ENCODE results near the gene ACP4.

The ACP4 gene

GRCh38 chr19:50790922-50791467 lies 780 bp downstream of the ACP4 start:
- no peak overlapping the region for H3K4me3 ChIP-seq (ENCODE audit: low read length)
- no peak for TF ChIP-seq ZNF274 (IDR thresholded peaks at IDR 0.05; ENCODE audit: low read depth, low read length)

- no peak for TF ChIP-seq ZNF274 (IDR thresholded peaks at IDR 0.05; ENCODE audit: low read depth, low read length)
These were observed 1.5 kb downstream of the ACP4 start for GRCh38 chr19:50791594-50792271.

GRCh38 chr19:50792272-50793250 lies 2.3 kb downstream of the ACP4 start:
- no peak overlapping the region for H3K4me3 ChIP-seq (ENCODE audit: low read length)
- no peak for TF ChIP-seq ZNF274 (IDR thresholded peaks at IDR 0.05; ENCODE audit: low read depth, low read length)

More at GRCh38 chr19:50791594-50792271, 1.5 kb downstream of the ACP4 start:
- no peak overlapping the region for H3K4me3 ChIP-seq (ENCODE audit: low read length)

- no peak for TF ChIP-seq ZNF274 (IDR thresholded peaks at IDR 0.05; ENCODE audit: low read depth, low read length)
- no peak overlapping the region for H3K4me3 ChIP-seq (ENCODE audit: low read length)
These were observed 3.4 kb downstream of the ACP4 start for GRCh38 chr19:50793558-50794065.

- TF ChIP-seq ZNF274 (IDR thresholded peaks at IDR 0.05; ENCODE audit: low read depth, low read length), result no peak
- H3K4me3 ChIP-seq (ENCODE audit: low read length), result no peak overlapping the region
These were observed 4.1 kb downstream of the ACP4 start for GRCh38 chr19:50794074-50794875.

GRCh38 chr19:50794876-50795663 lies 4.9 kb downstream of the ACP4 start:
- no peak for TF ChIP-seq ZNF274 (IDR thresholded peaks at IDR 0.05; ENCODE audit: low read depth, low read length)
- no peak overlapping the region for H3K4me3 ChIP-seq (ENCODE audit: low read length)

- no peak overlapping the region for H3K4me3 ChIP-seq (ENCODE audit: low read length)
- no peak for TF ChIP-seq ZNF274 (IDR thresholded peaks at IDR 0.05; ENCODE audit: low read depth, low read length)
These were observed 5.5 kb downstream of the ACP4 start for GRCh38 chr19:50795664-50796073.

- TF ChIP-seq ZNF274 (IDR thresholded peaks at IDR 0.05; ENCODE audit: low read depth, low read length), result no peak
- no peak overlapping the region for H3K4me3 ChIP-seq (ENCODE audit: low read length)
These were observed 6.0 kb downstream of the ACP4 start for GRCh38 chr19:50796128-50796633.

- H3K4me3 ChIP-seq (ENCODE audit: low read length), result no peak overlapping the region
- no peak for TF ChIP-seq ZNF274 (IDR thresholded peaks at IDR 0.05; ENCODE audit: low read depth, low read length)
These were observed 6.6 kb downstream of the ACP4 start for GRCh38 chr19:50796634-50797428.

- TF ChIP-seq ZNF274 (IDR thresholded peaks at IDR 0.05; ENCODE audit: low read depth, low read length), result no peak
- H3K4me3 ChIP-seq (ENCODE audit: low read length), result no peak overlapping the region
These were observed 7.2 kb downstream of the ACP4 start for GRCh38 chr19:50797429-50797780.

GRCh38 chr19:50797781-50798658 lies 7.8 kb downstream of the ACP4 start:
- no peak for TF ChIP-seq ZNF274 (IDR thresholded peaks at IDR 0.05; ENCODE audit: low read depth, low read length)
- H3K4me3 ChIP-seq (ENCODE audit: low read length), result no peak overlapping the region

Data from GM08714 (cell line).